Measurements from ENCODE around the gene NACC1.

NACC1 gene

GRCh38 chr19:13189600-13189999 is 71.5 kb downstream of the NACC1 start:
- in situ Hi-C loops (cut with MboI; ENCODE audit: low sequenced_read_pairs): no loop called here
